Measurements from ENCODE around the gene TRPT1. TPM values are rescaled to one million over a fixed set of nuclear protein-coding genes. Genes with fewer than 3 reads are reported as not detected.

The TRPT1 gene
- total and polyA plus RNA-seq, 2 experiments from 2014 or later: 36.9 to 52.2 TPM

- peaks cover 65% of the 10 kb centered on the region for H3K36me3 Mint-ChIP-seq (ENCODE audit: low read depth)
- H3K9me3 Mint-ChIP-seq: no peaks in the 10 kb centered on the region
Observed at GRCh38 chr11:64258946-64259532, 33.1 kb upstream of the TRPT1 start.

More at GRCh38 chr11:64258946-64259532, 33.1 kb upstream of the TRPT1 start:
- 0 out of 2 replicates have a peak, but pooled peaks cover 4% of the 10 kb centered on the region for H4K20me1 ChIP-seq (replicated peaks; ENCODE audit: insufficient read depth)
- ATAC-seq: no peak
- no peaks in the 10 kb centered on the region for H3K4me1 ChIP-seq (ENCODE audit: insufficient read depth)
- DNase-seq (ENCODE audit: low spot score): no peak
- H3K4me3 Mint-ChIP-seq: no peak overlapping the region
- H3K27ac ChIP-seq (ENCODE audit: low read depth): no peak overlapping the region
- H3K27ac Mint-ChIP-seq: no peak overlapping the region
- no peak overlapping the region for H2AFZ ChIP-seq
- 0 out of 2 replicates have a peak, but pooled peaks cover 2% of the 10 kb centered on the region for H3F3A ChIP-seq (replicated peaks; ENCODE audit: low read depth)
- H3K27me3 Mint-ChIP-seq (ENCODE audit: insufficient read depth, low read depth, poor library complexity): peaks cover 11% of the 10 kb centered on the region
- H3K4me1 Mint-ChIP-seq: peaks cover 8% of the 10 kb centered on the region; the same call in 2 of the 3 replicates
- no peak overlapping the region for H3K4me2 ChIP-seq
- H3K4me3 ChIP-seq: no peak overlapping the region
- no peaks in the 10 kb centered on the region for H3K27me3 ChIP-seq (ENCODE audit: insufficient read depth)
- H3K9me2 ChIP-seq (ENCODE audit: insufficient read depth): no peaks in the 10 kb centered on the region
- no peaks in the 10 kb centered on the region for H3K79me2 ChIP-seq (replicated peaks; ENCODE audit: insufficient read depth)
- no peak for TF ChIP-seq CTCF (conservative IDR thresholded peaks at IDR 0.05; ENCODE audit: low read depth in 2 of 2)
- no peak for TF ChIP-seq NANOG (IDR thresholded peaks at IDR 0.05; ENCODE audit: borderline replicate concordance)
- no peak for TF ChIP-seq REST (IDR thresholded peaks at IDR 0.05; ENCODE audit: unreplicated experiment)
- no peak for TF ChIP-seq ZNF331 (CRISPR knock-in tag; IDR thresholded peaks at IDR 0.05; ENCODE audit: low read depth)
- no peak for TF ChIP-seq POLR2AphosphoS5 (IDR thresholded peaks at IDR 0.05; ENCODE audit: low read depth)
- no peak for TF ChIP-seq JUNB (IDR thresholded peaks at IDR 0.05; ENCODE audit: unreplicated experiment)
- no peak for TF ChIP-seq ZNF114 (CRISPR knock-in tag; IDR thresholded peaks at IDR 0.05)
- TF ChIP-seq EZH2 (IDR thresholded peaks at IDR 0.05; ENCODE audit: low read depth, unreplicated experiment): no peak
- H3K36me3 ChIP-seq (ENCODE audit: insufficient read depth): peaks cover 11% of the 10 kb centered on the region
